Activated CD4-positive, alpha-beta T cell treated with anti-CD3 and anti-CD28 coated beads, Interleukin-2, amount 50 U/mL, for 1 hour (primary cell): ENCODE measurements around the gene ORC3.
"Not testable (repeated sequence)": the region's sequence is repeated elsewhere in the genome, so short reads cannot be mapped to it uniquely, and the experiment has no call there.

Experiments used
- DNase-seq: peaks from one replicate; pipeline ENCODE4 v3.0.0-alpha.2; 2020

ORC3 gene

DNA sequence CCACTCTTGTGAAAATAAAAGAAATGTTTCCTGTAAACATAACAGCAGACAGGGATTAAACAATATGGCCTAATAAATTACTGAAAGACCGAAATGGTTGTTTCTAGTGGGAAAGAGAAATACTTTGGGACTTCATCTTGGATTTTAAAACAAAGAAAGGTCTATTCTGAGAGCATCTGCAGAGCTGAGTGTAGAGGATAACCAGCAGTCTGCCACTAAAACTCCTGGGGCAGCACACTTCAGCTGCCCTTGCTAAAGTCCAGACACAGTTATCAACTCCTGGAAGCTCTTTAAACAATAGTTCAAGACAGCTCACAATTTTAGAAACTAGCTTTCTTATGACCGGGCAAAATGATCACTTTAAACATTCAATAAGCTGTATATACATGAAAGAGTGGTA lies 73.5 kb downstream of the ORC3 start:
- no peak for DNase-seq

- no peak for DNase-seq
Observed at GRCh38 chr6:87664921-87665485, 75.1 kb downstream of the ORC3 start.

DNA sequence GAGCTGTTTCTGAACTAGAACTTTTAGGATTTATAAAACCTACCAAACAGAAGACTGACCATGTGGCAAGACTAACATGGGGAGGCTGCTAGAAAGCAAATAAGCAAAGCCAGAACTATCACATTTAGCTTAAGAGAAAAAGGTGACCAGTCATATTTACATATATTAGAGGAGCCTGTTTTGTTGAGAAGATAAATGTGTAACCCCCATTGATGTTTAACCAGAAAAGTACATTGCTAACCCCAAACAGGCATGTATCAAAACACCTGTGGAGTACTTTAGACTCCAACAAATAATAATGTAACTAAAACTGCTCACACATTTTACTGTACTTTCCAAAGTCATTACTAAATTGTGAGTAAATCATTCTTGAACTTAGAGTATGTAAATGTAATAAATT lies 77.1 kb downstream of the ORC3 start:
- no peak for DNase-seq

DNA sequence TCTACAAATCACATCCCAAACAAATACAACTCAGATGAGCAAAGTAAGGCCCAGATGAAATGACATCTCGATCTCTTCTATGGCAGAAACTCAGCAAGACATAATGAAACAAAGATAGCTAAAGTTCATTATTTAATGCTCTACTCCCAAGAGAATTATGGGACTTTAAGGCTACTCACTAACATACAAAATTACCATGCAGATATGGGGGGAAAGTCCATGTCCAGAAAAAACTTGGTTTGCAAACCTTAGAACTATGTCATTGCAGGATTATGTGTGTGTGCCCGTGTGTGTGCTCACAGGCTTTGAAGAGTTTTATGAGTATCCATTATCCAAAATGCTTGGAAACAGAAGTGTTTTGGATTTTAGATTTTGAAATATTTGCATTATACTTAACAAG lies 78.1 kb downstream of the ORC3 start:
- DNase-seq, result no peak

GRCh38 chr6:87669051-87669450 lies 79.1 kb downstream of the ORC3 start:
- DNase-seq, result no peak

DNA sequence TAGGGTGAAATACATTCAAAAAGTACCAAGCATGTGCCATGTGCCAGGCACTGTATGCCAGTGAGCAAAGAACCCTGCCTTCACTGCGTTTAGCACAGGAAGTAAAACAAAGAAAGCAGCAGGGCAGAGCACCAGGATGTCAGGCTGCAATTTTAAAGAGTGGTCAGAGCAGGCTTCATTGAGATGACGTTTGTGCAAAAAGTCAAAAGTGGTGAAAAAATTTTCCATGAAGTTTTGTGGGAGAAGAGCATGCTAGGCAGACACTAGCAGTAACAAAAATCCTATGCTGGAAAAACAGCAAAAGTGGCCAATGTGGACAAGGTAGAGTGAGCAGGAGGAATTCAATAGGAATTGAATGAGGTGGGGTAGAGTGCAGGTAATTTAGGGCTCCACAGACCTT lies 80.8 kb downstream of the ORC3 start:
- no peak for DNase-seq

DNA sequence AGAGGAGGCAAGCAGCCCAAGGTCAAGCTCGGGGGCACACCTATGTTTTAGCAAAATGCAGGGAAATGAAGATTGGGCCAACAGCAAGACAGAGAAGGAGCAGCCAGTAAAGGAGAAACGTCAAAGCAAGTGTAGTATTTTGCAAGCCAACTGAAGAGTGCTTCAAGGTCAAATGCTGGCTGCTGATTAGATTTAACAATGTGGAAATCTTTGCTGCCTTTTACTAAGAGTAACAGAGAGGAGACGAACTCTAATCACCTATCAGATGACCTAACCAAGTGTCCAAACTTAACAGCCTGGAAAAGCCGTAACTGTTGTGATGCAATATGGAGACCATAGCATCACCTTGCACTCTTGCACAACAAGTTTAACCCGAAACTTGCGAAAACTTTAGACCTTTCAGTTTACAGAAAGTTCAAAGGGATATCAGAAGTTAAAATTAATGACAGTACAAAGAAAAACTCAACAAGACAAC lies 81.7 kb downstream of the ORC3 start:
- DNase-seq, result no peak

DNA sequence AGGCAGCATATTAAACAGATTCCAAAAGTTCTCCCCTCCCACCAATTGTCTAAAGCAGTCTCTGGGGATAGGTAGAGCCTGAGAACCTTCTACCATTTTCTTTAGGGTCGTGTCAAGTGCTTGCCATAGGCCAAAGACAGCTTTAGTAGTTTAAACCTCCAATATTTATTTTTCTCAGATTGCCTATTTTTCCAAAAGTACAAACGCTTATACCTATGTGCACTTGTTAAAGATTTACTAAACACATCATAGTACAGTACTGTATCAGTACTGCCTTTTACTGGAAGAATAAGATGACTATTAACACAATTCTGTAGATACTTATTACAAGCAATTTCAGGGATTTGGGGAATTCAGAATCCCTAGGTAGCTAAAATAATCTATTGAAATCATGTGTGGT lies 82.7 kb downstream of the ORC3 start:
- no peak for DNase-seq

DNA sequence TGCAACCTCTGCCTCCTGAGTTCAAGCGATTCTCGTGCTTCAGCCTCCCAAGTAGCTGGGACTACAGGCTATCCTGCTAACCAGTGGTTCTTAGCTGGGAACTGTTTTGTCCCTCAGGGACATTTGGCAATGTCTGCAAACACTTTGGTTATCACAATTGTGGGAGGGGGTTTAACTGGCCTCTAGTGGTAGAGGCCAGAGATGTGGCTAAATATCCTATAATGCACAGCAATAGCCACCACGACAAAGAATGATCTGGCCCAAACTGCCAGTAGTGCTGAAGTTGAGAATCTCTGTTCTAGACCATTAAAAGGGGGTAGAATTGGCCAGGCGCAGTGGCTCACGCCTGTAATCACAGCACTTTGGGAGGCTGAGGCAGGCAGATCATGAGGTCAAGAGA lies 83.3 kb downstream of the ORC3 start:
- DNase-seq, result no peak

DNA sequence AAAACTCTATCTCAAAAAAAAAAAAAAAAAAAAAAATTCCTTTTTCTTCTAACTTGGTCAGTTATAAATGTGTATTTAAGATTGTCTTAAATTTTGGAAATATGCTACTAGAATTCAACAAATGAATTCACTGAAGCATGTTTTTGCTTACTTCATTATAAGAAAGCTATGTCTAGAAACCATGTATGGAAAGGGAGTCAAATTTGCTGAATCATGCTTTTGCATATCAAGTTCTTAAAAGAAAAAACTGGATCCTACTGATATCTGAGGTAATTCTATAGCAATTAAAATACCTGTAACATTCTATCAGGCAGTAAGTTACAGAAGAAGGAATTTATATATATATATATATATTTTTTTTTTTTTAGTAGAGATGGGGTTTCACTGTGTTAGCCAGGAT lies 84.4 kb downstream of the ORC3 start:
- no peak for DNase-seq

DNA sequence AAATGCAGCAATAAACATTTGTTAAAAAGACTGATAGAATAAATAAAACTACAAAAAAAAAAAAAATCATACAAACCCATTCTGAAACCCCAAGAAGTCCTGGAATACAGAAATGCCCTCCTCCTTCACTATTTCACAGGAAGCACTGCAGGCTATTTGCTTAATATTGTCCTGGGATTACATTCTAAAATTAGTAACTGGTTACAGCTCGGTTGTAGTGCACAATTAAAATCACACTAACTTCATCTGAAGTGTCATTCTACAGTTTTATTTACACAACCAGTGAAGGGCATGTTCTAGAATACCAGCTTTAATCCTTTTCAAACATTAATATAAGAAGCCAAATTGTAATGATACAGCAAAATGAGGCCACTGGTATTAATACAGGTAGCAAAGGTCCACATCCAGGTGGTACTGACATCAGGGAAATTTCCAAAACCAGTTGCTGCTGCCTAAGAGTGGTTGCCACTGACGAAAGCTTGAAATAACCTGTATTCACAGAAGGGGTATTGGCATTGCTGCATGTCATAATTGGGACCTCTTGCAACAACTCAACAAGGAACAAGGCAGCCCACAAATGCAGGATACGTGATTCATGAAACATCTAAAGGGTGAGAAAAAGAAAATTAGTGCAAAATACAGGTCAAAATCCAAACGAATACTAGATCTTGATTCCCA lies 85.2 kb downstream of the ORC3 start:
- DNase-seq, result no peak

DNA sequence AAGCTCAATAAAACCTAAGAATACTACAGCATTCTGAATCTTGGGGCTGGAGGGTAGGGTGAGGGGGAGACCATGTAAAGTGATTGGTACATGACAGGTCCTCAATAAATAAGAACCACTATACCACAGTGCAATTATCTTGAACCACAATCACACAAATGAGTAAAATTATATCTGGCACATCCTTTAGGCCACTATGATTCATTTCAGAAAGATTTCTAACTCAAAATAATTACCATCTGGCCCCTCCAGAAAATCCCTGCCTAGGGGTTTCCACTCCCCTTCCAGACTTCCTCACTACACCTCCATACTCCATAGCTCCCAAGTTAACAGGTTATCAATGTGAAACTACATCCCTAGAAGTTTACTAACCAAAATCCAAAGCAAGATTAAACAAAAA lies 92.4 kb downstream of the ORC3 start:
- DNase-seq, result no peak

GRCh38 chr6:87683890-87684289 lies 94.0 kb downstream of the ORC3 start:
- no peak for DNase-seq

GRCh38 chr6:87684895-87685654 lies 95.1 kb downstream of the ORC3 start:
- no peak for DNase-seq

- DNase-seq, result not testable (repeated sequence)
Observed at GRCh38 chr6:87686636-87687205, 96.8 kb downstream of the ORC3 start.

DNA sequence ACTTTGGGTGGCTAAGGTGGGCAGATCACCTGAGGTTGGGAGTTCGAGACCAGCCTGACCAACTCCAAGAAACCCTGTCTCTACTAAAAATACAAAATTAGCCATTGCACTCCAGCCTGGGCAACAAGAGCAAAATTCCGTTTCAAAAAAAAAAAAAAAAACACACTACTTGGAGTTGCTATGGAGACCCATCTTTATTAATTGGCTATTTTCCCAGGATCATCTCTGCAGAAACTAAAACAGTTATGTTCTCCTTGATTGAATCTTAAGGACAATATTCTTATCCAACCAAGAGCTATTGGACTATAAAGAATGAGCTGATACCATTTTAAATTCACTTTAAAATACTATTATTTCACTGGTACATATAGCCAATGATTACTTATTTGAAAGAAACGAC lies 97.4 kb downstream of the ORC3 start:
- no peak for DNase-seq

DNA sequence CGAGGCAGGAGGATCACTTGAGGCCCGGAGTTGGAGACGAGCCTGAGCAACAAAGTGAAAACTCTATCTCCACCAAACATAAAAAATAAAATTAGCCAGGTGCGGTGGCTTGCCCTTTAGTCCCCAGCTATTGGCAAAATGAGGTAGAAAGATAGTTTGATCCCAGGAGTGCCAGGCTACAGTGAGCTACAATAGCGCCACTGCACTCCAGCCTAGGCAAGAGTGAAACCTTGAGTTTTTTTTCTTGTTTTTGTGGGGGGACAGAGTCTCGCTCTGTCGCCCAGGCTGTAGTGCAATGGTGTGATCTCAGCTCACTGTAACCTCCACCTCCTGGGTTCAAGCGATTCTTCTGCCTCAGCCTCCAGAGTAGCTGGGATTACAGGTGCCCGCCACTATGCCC lies 98.0 kb downstream of the ORC3 start:
- DNase-seq, result not testable (repeated sequence)

DNA sequence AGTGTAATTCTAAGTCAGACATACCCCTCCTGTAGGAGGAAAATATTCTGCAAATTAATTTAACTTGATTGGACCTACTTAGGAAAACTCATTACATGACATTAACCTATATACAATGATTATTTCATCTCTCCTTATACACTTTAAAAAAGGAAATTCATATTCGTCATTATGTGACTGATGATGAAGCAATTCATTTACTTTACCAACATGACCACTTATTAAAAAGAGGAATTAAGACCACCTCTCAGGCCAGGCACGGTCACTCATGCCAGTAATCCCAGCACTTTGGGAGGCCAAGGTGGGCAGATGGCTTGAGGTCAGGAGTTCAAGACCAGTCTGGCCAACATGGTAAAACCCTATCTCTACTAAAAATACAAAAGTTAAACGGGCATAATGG lies 100.5 kb downstream of the ORC3 start:
- DNase-seq, result no peak

GRCh38 chr6:87692086-87692485 lies 102.2 kb downstream of the ORC3 start:
- no peak for DNase-seq

DNA sequence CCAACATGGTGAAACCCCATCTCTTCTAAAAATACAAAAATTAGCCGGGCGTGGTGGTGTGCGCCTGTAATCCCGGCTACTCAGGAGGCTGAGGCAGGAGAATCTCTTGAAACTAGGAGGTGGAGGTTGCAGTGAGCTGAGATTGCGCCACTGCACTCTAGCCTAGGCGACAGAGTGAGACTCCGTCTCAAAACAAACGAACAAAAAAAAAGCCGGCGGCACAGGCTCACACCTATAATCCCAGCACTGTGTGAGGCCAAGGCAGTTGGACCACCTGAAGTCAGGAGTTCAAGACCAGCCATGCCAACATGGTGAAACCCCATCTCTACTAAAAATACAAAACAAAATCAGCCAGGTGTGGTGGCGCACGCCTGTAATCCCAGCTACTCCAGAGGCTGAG lies 106.9 kb downstream of the ORC3 start:
- DNase-seq, result not testable (repeated sequence)

GRCh38 chr6:87697581-87698546 lies 107.9 kb downstream of the ORC3 start:
- DNase-seq, result no peak

DNA sequence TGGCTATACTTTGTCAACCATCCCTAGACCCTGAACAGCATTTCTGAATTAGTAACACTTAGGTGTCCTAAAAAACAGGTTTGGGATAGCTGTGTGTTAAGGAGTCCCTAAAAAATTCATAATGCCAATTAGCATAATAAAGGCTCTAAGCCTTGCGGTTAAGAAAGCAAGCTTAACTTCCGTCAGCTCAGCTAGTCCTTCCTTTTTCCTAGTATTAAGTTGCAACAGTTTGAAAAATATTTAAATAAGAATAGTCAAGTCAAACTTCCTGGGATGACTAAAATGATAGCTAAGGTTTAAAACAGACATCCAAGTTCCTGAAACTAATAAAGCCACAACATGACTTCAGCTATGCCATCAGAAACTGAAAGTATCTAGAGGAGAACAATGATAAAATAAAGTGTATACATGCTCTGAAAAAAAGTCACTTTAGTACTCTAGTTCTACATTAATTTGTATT lies 108.6 kb downstream of the ORC3 start:
- no peak for DNase-seq

DNA sequence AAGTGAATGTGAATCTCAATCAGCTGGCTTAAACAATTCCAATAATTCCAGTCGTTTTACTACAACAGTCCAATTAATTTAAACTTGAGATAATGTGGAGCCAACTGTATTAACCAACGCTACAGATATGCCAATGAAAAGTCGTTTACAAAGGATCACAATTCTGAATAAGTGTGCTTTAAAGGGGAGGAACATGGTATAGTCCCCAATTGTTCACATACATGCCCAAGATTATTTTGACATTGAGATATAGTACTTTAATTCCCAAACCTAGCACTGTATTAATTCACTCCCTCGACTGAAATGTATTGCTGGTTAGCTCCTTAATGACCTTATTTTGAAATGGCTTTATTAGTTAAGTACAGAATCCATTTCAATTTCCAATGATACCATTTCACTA lies 109.6 kb downstream of the ORC3 start:
- no peak for DNase-seq
